ENCODE results near the gene SRRM2.
A peak's percentile ranks its signal among the peaks of the same experiment; 100 is the strongest.

Gene SRRM2

GRCh38 chr16:2762711-2763110 is 10.3 kb downstream of the SRRM2 start:
- no peak for DNase-seq (ENCODE audit: low spot score)

GRCh38 chr16:2763173-2763572 is 10.7 kb downstream of the SRRM2 start:
- DNase-seq (ENCODE audit: low spot score), result no peak

- no peak for DNase-seq (ENCODE audit: low spot score)
Observed at GRCh38 chr16:2764718-2765117, 12.3 kb downstream of the SRRM2 start.

- DNase-seq (ENCODE audit: low spot score), result no peak
Observed at GRCh38 chr16:2765462-2766404, 13.3 kb downstream of the SRRM2 start.

- no peak for DNase-seq (ENCODE audit: low spot score)
Observed at GRCh38 chr16:2766430-2767139, 14.1 kb downstream of the SRRM2 start.

- DNase-seq (ENCODE audit: low spot score), result no peak
Observed at GRCh38 chr16:2767140-2767731, 14.8 kb downstream of the SRRM2 start.

- no peak for DNase-seq (ENCODE audit: low spot score)
Observed at GRCh38 chr16:2767891-2768290, 15.5 kb downstream of the SRRM2 start.

- peak; percentile 42 for DNase-seq (ENCODE audit: low spot score)
Observed at GRCh38 chr16:2768403-2769089, 16.1 kb downstream of the SRRM2 start.

GRCh38 chr16:2769100-2769529 is 16.7 kb downstream of the SRRM2 start:
- DNase-seq (ENCODE audit: low spot score), result no peak

GRCh38 chr16:2769675-2770056 is 17.2 kb downstream of the SRRM2 start:
- DNase-seq (ENCODE audit: low spot score), result peak; percentile 52

GRCh38 chr16:2770057-2770951 is 17.9 kb downstream of the SRRM2 start:
- no peak for DNase-seq (ENCODE audit: low spot score)

- DNase-seq (ENCODE audit: low spot score), result peak; percentile 47
Observed at GRCh38 chr16:2771496-2772402, 19.3 kb downstream of the SRRM2 start.

GRCh38 chr16:2773188-2773968 is 20.9 kb downstream of the SRRM2 start:
- no peak for DNase-seq (ENCODE audit: low spot score)

- DNase-seq (ENCODE audit: low spot score), result peak; percentile 56
Observed at GRCh38 chr16:2774161-2774891, 21.9 kb downstream of the SRRM2 start.

- no peak for DNase-seq (ENCODE audit: low spot score)
Observed at GRCh38 chr16:2775131-2775716, 22.8 kb downstream of the SRRM2 start.

- no peak for DNase-seq (ENCODE audit: low spot score)
Observed at GRCh38 chr16:2775765-2776499, 23.5 kb downstream of the SRRM2 start.

- DNase-seq (ENCODE audit: low spot score), result no peak
Observed at GRCh38 chr16:2776500-2777139, 24.2 kb downstream of the SRRM2 start.
